Measurements from ENCODE around the gene FXN. TPM values are rescaled to one million over a fixed set of nuclear protein-coding genes. Genes with fewer than 3 reads are reported as not detected.

FXN gene
- total RNA-seq, 1 experiment from 2014 or later: 24.1 TPM

DNA sequence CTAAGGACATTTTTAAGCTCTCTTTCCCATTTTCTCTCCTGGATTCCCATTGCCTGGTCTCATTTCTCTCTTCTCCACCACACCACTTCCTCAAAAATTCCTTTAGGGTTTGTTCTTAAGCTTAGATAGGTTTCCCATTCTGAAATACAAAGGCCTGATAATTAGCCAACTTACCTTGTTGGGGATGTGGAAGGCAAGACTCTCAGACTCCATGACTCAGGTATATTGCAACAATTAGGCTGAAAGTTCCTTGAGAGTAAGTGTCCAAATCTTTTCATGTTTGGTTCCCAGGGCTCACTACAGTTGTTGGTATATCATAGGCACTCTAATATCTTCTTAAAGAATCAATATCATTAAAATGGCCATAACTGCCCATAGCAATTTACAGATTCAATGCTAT lies 43.6 kb downstream of the FXN start (continued):
- TF ChIP-seq, protein P1, sequence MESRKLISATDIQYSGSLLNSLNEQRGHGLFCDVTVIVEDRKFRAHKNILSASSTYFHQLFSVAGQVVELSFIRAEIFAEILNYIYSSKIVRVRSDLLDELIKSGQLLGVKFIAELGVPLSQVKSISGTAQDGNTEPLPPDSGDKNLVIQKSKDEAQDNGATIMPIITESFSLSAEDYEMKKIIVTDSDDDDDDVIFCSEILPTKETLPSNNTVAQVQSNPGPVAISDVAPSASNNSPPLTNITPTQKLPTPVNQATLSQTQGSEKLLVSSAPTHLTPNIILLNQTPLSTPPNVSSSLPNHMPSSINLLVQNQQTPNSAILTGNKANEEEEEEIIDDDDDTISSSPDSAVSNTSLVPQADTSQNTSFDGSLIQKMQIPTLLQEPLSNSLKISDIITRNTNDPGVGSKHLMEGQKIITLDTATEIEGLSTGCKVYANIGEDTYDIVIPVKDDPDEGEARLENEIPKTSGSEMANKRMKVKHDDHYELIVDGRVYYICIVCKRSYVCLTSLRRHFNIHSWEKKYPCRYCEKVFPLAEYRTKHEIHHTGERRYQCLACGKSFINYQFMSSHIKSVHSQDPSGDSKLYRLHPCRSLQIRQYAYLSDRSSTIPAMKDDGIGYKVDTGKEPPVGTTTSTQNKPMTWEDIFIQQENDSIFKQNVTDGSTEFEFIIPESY (IDR thresholded peaks at IDR 0.05; ENCODE audit: extremely low read depth, insufficient replicate concordance, low read length): no peak
- no peak for TF ChIP-seq EZH2phosphoT487 (IDR thresholded peaks at IDR 0.05; ENCODE audit: borderline replicate concordance)
- TF ChIP-seq ZNF274 (IDR thresholded peaks at IDR 0.05; ENCODE audit: low read depth, low read length): no peak
- no peak for TF ChIP-seq SRF (IDR thresholded peaks at IDR 0.05; ENCODE audit: low read depth)
- no peak for TF ChIP-seq RAD21 (IDR thresholded peaks at IDR 0.05; ENCODE audit: low read depth)
- TF ChIP-seq, protein P2, sequence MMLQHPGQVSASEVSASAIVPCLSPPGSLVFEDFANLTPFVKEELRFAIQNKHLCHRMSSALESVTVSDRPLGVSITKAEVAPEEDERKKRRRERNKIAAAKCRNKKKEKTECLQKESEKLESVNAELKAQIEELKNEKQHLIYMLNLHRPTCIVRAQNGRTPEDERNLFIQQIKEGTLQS (IDR thresholded peaks at IDR 0.05): no peak
- TF ChIP-seq SP1 (IDR thresholded peaks at IDR 0.05; ENCODE audit: low read depth): no peak
- no peak for TF ChIP-seq CEBPB (IDR thresholded peaks at IDR 0.05; ENCODE audit: low read depth)

DNA sequence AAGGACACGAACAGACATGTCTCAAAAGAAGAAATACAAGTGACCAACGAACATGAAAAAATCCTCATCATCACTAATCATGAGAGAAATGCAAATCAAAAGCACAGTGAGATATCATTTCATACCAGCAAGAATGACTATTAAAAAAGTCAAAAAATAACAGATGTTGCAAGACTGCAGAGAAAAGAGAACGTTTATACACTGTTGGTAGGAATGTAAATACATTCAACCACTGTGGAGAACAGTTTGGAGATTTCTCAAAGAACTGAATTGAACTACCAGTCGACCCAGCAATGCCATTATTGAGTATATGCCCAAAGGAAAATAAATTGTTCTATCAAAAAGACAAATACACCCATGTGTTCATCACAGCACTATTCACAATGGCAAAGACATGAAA lies 45.7 kb downstream of the FXN start:
- no peaks in the 10 kb centered on the region for H3K27me3 ChIP-seq (ENCODE audit: insufficient read depth, low read length)

More for the DNA sequence above, 45.7 kb downstream of the FXN start:
- intact Hi-C loops (cut with micrococcal nuclease): no loop called here
- no peak overlapping the region for H3K4me3 ChIP-seq (replicated peaks in 1 of 2; ENCODE audit: low read depth in 1 of 2, low read length in 2 of 2)
- H3K36me3 ChIP-seq (ENCODE audit: control insufficient read depth in 1 of 2, insufficient read depth in 2 of 2, low read length in 2 of 2): no peaks in the 10 kb centered on the region
- ATAC-seq (no peak), DNase-seq (ENCODE audit: low read depth, low spot score) (no peak)
- no peaks in the 10 kb centered on the region for H3K79me2 ChIP-seq (ENCODE audit: insufficient read depth, low read length)
- no peaks in the 10 kb centered on the region for H3K9me2 ChIP-seq (ENCODE audit: insufficient read depth)
- ChIA-PET CTCF (no interaction called here), RAD21 (ENCODE audit: low non-redundant PET in 1 of 2, low total read pairs in 2 of 2, uncharacterized antibody in 2 of 2, unreplicated experiment in 2 of 2) (no interaction called here), POLR2A (no interaction called here)
- no peaks in the 10 kb centered on the region for H3K4me1 ChIP-seq (ENCODE audit: control insufficient read depth in 1 of 2, insufficient read depth in 2 of 2, low read length in 2 of 2)
- H3K9me3 ChIP-seq (ENCODE audit: control insufficient read depth in 1 of 2, insufficient read depth in 1 of 2, low read depth in 1 of 2, low read length in 2 of 2): no peaks in the 10 kb centered on the region
- no peak overlapping the region for H3K27ac ChIP-seq (ENCODE audit: low read depth, low read length)
- H2AFZ ChIP-seq (ENCODE audit: low read depth, low read length, poor library complexity, severe bottlenecking): no peak overlapping the region
- H3K4me2 ChIP-seq (ENCODE audit: low read length): no peak overlapping the region
- H4K20me1 ChIP-seq (ENCODE audit: insufficient read depth): no peaks in the 10 kb centered on the region
- H3K9ac ChIP-seq (ENCODE audit: low read length): no peak overlapping the region
- BruUV-seq (replicated peaks): no TSS peak
- TF ChIP-seq CBX3 (IDR thresholded peaks at IDR 0.05; ENCODE audit: low read depth): no peak
- TF ChIP-seq TCF7L2 (IDR thresholded peaks at IDR 0.05; ENCODE audit: borderline replicate concordance, extremely low read depth, insufficient read depth, insufficient read length): no peak
- TF ChIP-seq POLR2AphosphoS5 (IDR thresholded peaks at IDR 0.05; ENCODE audit: low read depth, low read length): no peak
- no peak for TF ChIP-seq EGR1 (IDR thresholded peaks at IDR 0.05; ENCODE audit: low read depth)
- no peak for TF ChIP-seq SIN3A (IDR thresholded peaks at IDR 0.05; ENCODE audit: low read depth)
- TF ChIP-seq, protein P1 (IDR thresholded peaks at IDR 0.05; ENCODE audit: extremely low read depth, insufficient replicate concordance, low read length): no peak
- no peak for TF ChIP-seq YY1 (IDR thresholded peaks at IDR 0.05; ENCODE audit: extremely low read depth, insufficient replicate concordance, low read depth, low read length)
- TF ChIP-seq, protein P3, sequence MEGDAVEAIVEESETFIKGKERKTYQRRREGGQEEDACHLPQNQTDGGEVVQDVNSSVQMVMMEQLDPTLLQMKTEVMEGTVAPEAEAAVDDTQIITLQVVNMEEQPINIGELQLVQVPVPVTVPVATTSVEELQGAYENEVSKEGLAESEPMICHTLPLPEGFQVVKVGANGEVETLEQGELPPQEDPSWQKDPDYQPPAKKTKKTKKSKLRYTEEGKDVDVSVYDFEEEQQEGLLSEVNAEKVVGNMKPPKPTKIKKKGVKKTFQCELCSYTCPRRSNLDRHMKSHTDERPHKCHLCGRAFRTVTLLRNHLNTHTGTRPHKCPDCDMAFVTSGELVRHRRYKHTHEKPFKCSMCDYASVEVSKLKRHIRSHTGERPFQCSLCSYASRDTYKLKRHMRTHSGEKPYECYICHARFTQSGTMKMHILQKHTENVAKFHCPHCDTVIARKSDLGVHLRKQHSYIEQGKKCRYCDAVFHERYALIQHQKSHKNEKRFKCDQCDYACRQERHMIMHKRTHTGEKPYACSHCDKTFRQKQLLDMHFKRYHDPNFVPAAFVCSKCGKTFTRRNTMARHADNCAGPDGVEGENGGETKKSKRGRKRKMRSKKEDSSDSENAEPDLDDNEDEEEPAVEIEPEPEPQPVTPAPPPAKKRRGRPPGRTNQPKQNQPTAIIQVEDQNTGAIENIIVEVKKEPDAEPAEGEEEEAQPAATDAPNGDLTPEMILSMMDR (IDR thresholded peaks at IDR 0.05 in 2 of 3, conservative IDR thresholded peaks at IDR 0.05 in 1 of 3; ENCODE audit: borderline replicate concordance in 1 of 3, insufficient read depth in 1 of 3, low read depth in 2 of 3, low read length in 2 of 3): no peak
- TF ChIP-seq, protein P4, sequence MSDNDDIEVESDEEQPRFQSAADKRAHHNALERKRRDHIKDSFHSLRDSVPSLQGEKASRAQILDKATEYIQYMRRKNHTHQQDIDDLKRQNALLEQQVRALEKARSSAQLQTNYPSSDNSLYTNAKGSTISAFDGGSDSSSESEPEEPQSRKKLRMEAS (IDR thresholded peaks at IDR 0.05): no peak
- TF ChIP-seq ELF1 (IDR thresholded peaks at IDR 0.05; ENCODE audit: borderline replicate concordance, low read depth): no peak
- no peak for TF ChIP-seq ZNF274 (IDR thresholded peaks at IDR 0.05; ENCODE audit: low read depth, low read length)
- no peak for TF ChIP-seq SRF (IDR thresholded peaks at IDR 0.05; ENCODE audit: low read depth)
- TF ChIP-seq JUND (IDR thresholded peaks at IDR 0.05): no peak
- TF ChIP-seq RAD21 (IDR thresholded peaks at IDR 0.05; ENCODE audit: low read depth): no peak
- TF ChIP-seq ZFX (IDR thresholded peaks at IDR 0.05): no peak
- no peak for TF ChIP-seq EZH2 (IDR thresholded peaks at IDR 0.05)
- TF ChIP-seq, protein P2 (IDR thresholded peaks at IDR 0.05): no peak

Data from HCT116 (cell line).